Liver (tissue), 9 donors: ENCODE results near the gene PRDM5. TPM values are rescaled to one million over a fixed set of nuclear protein-coding genes. Genes with fewer than 3 reads are reported as not detected.

ENCODE experiments used
- DNase-seq: peaks from one replicate; pipeline ENCODE4 v3.0.0-alpha.2; 2017; ENCODE audit warnings: low spot score
- H3K27ac ChIP-seq, 2 donors: one replicate each; pipeline ENCODE4 v1.7.0; 2013; ENCODE audit warnings: inconsistent platforms in 2 of 2, low read length in 2 of 2, control low read depth in 1 of 2, low read depth in 1 of 2, mild to moderate bottlenecking in 1 of 2
- H3K27me3 ChIP-seq, 4 donors: one replicate each; pipeline versions ENCODE4 v1.6.1 to v1.7.0; 2013; ENCODE audit warnings: low read length in 3 of 4, inconsistent platforms in 1 of 4, mild to moderate bottlenecking in 1 of 4, moderate library complexity in 1 of 4; ENCODE audit not compliant: control insufficient read depth in 4 of 4, insufficient read depth in 4 of 4
- H3K36me3 ChIP-seq, 4 donors: one replicate each; pipeline versions ENCODE4 v1.6.1 to v1.7.0; 2013; ENCODE audit warnings: low read length in 3 of 4, mild to moderate bottlenecking in 3 of 4, low read depth in 1 of 4, moderate library complexity in 1 of 4; ENCODE audit not compliant: control insufficient read depth in 4 of 4, insufficient read depth in 3 of 4
- H3K4me1 ChIP-seq, 4 donors: one replicate each; pipeline versions ENCODE4 v1.6.1 to v1.7.0; 2013; ENCODE audit warnings: low read length in 3 of 4, mild to moderate bottlenecking in 3 of 4, moderate library complexity in 1 of 4; ENCODE audit not compliant: control insufficient read depth in 4 of 4, insufficient read depth in 4 of 4
- H3K4me3 ChIP-seq, 3 donors: one replicate each; pipeline versions ENCODE4 v1.6.1 to v1.7.0; 2013; ENCODE audit warnings: low read length in 3 of 3, control low read depth in 1 of 3, low read depth in 1 of 3, mild to moderate bottlenecking in 1 of 3
- H3K9ac ChIP-seq, 2 donors: one replicate each; pipeline ENCODE4 v1.7.0; 2013; ENCODE audit warnings: low read length in 2 of 2, mild to moderate bottlenecking in 2 of 2, moderate library complexity in 2 of 2, control low read depth in 1 of 2, low read depth in 1 of 2
- H3K9me3 ChIP-seq, 4 donors: one replicate each; pipeline versions ENCODE4 v1.6.1 to v1.7.0; 2013; ENCODE audit warnings: low read length in 3 of 4; ENCODE audit not compliant: control insufficient read depth in 4 of 4
- EGR1 ChIP-seq, 2 donors: IDR thresholded peaks; 2 replicates each; pipeline ENCODE4 v1.6.1; 2016 to 2018; ENCODE audit warnings: antibody characterized with exemption in 2 of 2, low read depth in 2 of 2
- FOXA1 ChIP-seq: IDR thresholded peaks from 2 replicates; pipeline ENCODE4 v1.6.1; 2016; ENCODE audit warnings: antibody characterized with exemption
- GABPA ChIP-seq, 2 donors: IDR thresholded peaks in 1 of 2; conservative IDR thresholded peaks in 1 of 2; 2 replicates each; pipeline ENCODE4 v1.6.1; 2016; ENCODE audit warnings: antibody characterized with exemption in 2 of 2, mild to moderate bottlenecking in 1 of 2, moderate library complexity in 1 of 2
- HNF4A ChIP-seq, 2 donors: conservative IDR thresholded peaks; 2 replicates each; pipeline ENCODE4 v1.6.1; 2016; ENCODE audit warnings: antibody characterized with exemption in 2 of 2, mild to moderate bottlenecking in 2 of 2
- HNF4G ChIP-seq: IDR thresholded peaks from 2 replicates; pipeline ENCODE4 v1.6.1; 2016; ENCODE audit warnings: antibody characterized with exemption
- JUND ChIP-seq, 2 donors: IDR thresholded peaks; 2 replicates each; pipeline ENCODE4 v1.6.1; 2016; ENCODE audit warnings: antibody characterized with exemption in 2 of 2
- NR2F2 ChIP-seq: IDR thresholded peaks from 2 replicates; pipeline ENCODE4 v1.6.1; 2016; ENCODE audit warnings: antibody characterized with exemption
- RAD21 ChIP-seq, 2 donors: IDR thresholded peaks; 2 replicates each; pipeline ENCODE4 v1.6.1; 2016; ENCODE audit warnings: antibody characterized with exemption in 2 of 2, mild to moderate bottlenecking in 2 of 2
- RXRA ChIP-seq, 2 donors: IDR thresholded peaks; 2 replicates each; pipeline ENCODE4 v1.6.1; 2017 to 2018; ENCODE audit warnings: antibody characterized with exemption in 2 of 2, mild to moderate bottlenecking in 1 of 2
- SP1 ChIP-seq: IDR thresholded peaks from 2 replicates; pipeline ENCODE4 v1.6.1; 2018; ENCODE audit warnings: antibody characterized with exemption, mild to moderate bottlenecking
- YY1 ChIP-seq: IDR thresholded peaks from 2 replicates; pipeline ENCODE4 v1.6.1; 2016; ENCODE audit warnings: antibody characterized with exemption, mild to moderate bottlenecking
- WGBS: extraction: QIAGEN DNeasy Blood & Tissue Kit; methylation state at CpG from one replicate; pipeline ENCODE4 v1.1.7; 2013; 5-methylcytosine and 5-hydroxymethylcytosine counted together
- polyA plus RNA-seq, 2 donors: library from polyadenylated mRNA; stranded (reverse) in 1 of 2; unstranded in 1 of 2; fragments of 200-250 nt in 1 of 2; fragments of >200 nt in 1 of 2; fragmentation: Nextera tagmentation in 1 of 2; extraction: Ambion mirVana in 1 of 2; gene quantifications; one replicate each; pipeline versions ENCODE4 v1.2.1 to v1.2.3, GENCODE V29; 2013 to 2015
- total RNA-seq, 2 donors: library from RNA; depleted of rRNA; stranded (reverse); fragments of >200 nt; gene quantifications; one replicate each; pipeline ENCODE4 v1.2.3, GENCODE V29; 2014
- TF ChIP-seq, protein P1 (sequence below): IDR thresholded peaks from 2 replicates; pipeline ENCODE4 v1.6.1; 2016; ENCODE audit warnings: antibody characterized with exemption, mild to moderate bottlenecking
- TF ChIP-seq, protein P2 (sequence below): IDR thresholded peaks from 2 replicates; pipeline ENCODE4 v1.6.1; 2016; ENCODE audit warnings: antibody characterized with exemption
- TF ChIP-seq, protein P3 (sequence below): fragments of 150-350 bp; IDR thresholded peaks from 2 replicates; pipeline ENCODE4 v1.5.1; 2017; ENCODE audit warnings: improper control_type of control experiment, low read depth, low read length; ENCODE audit not compliant: missing input control
- TF ChIP-seq, protein P4 (sequence below): IDR thresholded peaks from 2 replicates; pipeline ENCODE4 v1.6.1; 2016; ENCODE audit warnings: antibody characterized with exemption
- donor health status: healthy.
- donor health status: healthy.
- donor health status: healthy.
- donor health status: healthy.
- donor health status: healthy.

The PRDM5 gene
- total and polyA plus RNA-seq, 4 donors, result 0.17 to 4.0 (median 1.1) TPM

DNA sequence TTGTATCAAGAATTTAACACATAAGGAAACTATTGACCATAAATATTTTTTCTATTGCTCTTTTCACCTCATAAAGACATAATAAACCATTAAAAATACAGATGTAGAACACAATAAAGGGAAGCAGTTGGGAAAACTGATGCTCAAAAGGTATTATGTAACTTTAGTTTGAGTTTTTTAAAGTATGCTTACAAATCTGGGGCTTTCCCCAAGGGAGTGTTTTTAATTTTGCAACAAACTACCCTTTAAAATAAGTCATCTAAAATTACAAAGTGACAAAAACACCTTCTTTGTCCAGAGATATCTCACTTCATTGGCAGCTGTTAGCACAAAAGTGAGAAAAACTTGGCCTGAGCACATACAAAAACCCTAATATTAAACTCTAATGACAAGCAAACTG lies 55.0 kb downstream of the PRDM5 start:
- no peaks in the 10 kb centered on the region for H3K4me1 ChIP-seq
- H3K9me3 ChIP-seq, result no peaks in the 10 kb centered on the region
- H3K4me3 ChIP-seq, result no peak overlapping the region
- H3K36me3 ChIP-seq, result no peaks in the 10 kb centered on the region
- no peak for DNase-seq
- peaks cover 0 to 3% (median 0%) of the 10 kb centered on the region in 4 donors for H3K27me3 ChIP-seq
- no peak overlapping the region for H3K9ac ChIP-seq
- TF ChIP-seq, protein P1, sequence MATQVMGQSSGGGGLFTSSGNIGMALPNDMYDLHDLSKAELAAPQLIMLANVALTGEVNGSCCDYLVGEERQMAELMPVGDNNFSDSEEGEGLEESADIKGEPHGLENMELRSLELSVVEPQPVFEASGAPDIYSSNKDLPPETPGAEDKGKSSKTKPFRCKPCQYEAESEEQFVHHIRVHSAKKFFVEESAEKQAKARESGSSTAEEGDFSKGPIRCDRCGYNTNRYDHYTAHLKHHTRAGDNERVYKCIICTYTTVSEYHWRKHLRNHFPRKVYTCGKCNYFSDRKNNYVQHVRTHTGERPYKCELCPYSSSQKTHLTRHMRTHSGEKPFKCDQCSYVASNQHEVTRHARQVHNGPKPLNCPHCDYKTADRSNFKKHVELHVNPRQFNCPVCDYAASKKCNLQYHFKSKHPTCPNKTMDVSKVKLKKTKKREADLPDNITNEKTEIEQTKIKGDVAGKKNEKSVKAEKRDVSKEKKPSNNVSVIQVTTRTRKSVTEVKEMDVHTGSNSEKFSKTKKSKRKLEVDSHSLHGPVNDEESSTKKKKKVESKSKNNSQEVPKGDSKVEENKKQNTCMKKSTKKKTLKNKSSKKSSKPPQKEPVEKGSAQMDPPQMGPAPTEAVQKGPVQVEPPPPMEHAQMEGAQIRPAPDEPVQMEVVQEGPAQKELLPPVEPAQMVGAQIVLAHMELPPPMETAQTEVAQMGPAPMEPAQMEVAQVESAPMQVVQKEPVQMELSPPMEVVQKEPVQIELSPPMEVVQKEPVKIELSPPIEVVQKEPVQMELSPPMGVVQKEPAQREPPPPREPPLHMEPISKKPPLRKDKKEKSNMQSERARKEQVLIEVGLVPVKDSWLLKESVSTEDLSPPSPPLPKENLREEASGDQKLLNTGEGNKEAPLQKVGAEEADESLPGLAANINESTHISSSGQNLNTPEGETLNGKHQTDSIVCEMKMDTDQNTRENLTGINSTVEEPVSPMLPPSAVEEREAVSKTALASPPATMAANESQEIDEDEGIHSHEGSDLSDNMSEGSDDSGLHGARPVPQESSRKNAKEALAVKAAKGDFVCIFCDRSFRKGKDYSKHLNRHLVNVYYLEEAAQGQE, result no peak
- TF ChIP-seq YY1 (no peak), SP1 (no peak), GABPA (IDR thresholded peaks at IDR 0.05 in 1 of 2, conservative IDR thresholded peaks at IDR 0.05 in 1 of 2) (no peak), HNF4G (no peak), FOXA1 (no peak), EGR1 (IDR thresholded peaks at IDR 0.05; ENCODE audit: low read depth in 2 of 2) (no peak), JUND (IDR thresholded peaks at IDR 0.05) (no peak), RAD21 (IDR thresholded peaks at IDR 0.05) (no peak), HNF4A (conservative IDR thresholded peaks at IDR 0.05) (no peak), RXRA (IDR thresholded peaks at IDR 0.05) (no peak)
- TF ChIP-seq, protein P2, sequence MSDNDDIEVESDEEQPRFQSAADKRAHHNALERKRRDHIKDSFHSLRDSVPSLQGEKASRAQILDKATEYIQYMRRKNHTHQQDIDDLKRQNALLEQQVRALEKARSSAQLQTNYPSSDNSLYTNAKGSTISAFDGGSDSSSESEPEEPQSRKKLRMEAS, result no peak
- TF ChIP-seq, protein P3, sequence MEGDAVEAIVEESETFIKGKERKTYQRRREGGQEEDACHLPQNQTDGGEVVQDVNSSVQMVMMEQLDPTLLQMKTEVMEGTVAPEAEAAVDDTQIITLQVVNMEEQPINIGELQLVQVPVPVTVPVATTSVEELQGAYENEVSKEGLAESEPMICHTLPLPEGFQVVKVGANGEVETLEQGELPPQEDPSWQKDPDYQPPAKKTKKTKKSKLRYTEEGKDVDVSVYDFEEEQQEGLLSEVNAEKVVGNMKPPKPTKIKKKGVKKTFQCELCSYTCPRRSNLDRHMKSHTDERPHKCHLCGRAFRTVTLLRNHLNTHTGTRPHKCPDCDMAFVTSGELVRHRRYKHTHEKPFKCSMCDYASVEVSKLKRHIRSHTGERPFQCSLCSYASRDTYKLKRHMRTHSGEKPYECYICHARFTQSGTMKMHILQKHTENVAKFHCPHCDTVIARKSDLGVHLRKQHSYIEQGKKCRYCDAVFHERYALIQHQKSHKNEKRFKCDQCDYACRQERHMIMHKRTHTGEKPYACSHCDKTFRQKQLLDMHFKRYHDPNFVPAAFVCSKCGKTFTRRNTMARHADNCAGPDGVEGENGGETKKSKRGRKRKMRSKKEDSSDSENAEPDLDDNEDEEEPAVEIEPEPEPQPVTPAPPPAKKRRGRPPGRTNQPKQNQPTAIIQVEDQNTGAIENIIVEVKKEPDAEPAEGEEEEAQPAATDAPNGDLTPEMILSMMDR, result no peak
- TF ChIP-seq, protein P4, sequence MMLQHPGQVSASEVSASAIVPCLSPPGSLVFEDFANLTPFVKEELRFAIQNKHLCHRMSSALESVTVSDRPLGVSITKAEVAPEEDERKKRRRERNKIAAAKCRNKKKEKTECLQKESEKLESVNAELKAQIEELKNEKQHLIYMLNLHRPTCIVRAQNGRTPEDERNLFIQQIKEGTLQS, result no peak
- no peak overlapping the region for H3K27ac ChIP-seq

DNA sequence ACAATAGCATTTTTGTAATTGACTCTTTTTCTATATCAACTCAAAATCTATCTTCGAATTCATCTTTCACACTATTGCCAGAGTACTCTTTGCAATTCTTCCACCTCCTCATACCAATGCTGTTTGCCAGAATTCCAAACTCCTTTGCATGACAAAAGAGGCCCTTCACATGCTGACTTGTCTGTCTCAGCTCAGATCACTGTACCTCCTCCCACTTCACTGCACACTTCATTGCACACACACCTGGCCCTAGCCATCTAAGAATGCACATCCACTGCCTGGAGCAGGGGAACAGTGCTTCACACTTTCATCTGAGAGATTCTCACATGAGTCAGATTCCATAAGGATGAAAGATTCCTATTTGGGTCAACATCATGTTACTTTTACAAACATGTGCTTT lies 56.5 kb downstream of the PRDM5 start:
- Histone ChIP-seq H3K9me3 (no peaks in the 10 kb centered on the region), H3K27me3 (peaks cover 0 to 2% (median 0%) of the 10 kb centered on the region in 4 donors), H3K27ac (no peak overlapping the region), H3K9ac (no peak overlapping the region), H3K36me3 (no peaks in the 10 kb centered on the region), H3K4me3 (no peak overlapping the region), H3K4me1 (no peaks in the 10 kb centered on the region)
- no peak for DNase-seq
- TF ChIP-seq NR2F2 (no peak), HNF4G (no peak), EGR1 (IDR thresholded peaks at IDR 0.05; ENCODE audit: low read depth in 2 of 2) (no peak)
- TF ChIP-seq, protein P1, result no peak
- WGBS, result 85% methylated on average over 1 of the region's 1 CpG
